GM12865 (cell line): ENCODE results near the gene GNAS.

Source experiments
- DNase-seq: peaks from one replicate; pipeline ENCODE4 v3.0.0; 2010; ENCODE audit warnings: low read depth
- H3K4me3 ChIP-seq: 2 replicates; pipeline ENCODE4 v1.5.1; 2011; ENCODE audit warnings: mild to moderate bottlenecking, low read depth, low read length, control low read depth
- CTCF ChIP-seq: IDR thresholded peaks from 2 replicates; pipeline ENCODE4 v1.5.1; 2011; ENCODE audit warnings: low read length, control low read depth, low read depth, inconsistent platforms; ENCODE audit not compliant: insufficient read depth; ENCODE audit errors: missing control alignments

Gene GNAS

DNA sequence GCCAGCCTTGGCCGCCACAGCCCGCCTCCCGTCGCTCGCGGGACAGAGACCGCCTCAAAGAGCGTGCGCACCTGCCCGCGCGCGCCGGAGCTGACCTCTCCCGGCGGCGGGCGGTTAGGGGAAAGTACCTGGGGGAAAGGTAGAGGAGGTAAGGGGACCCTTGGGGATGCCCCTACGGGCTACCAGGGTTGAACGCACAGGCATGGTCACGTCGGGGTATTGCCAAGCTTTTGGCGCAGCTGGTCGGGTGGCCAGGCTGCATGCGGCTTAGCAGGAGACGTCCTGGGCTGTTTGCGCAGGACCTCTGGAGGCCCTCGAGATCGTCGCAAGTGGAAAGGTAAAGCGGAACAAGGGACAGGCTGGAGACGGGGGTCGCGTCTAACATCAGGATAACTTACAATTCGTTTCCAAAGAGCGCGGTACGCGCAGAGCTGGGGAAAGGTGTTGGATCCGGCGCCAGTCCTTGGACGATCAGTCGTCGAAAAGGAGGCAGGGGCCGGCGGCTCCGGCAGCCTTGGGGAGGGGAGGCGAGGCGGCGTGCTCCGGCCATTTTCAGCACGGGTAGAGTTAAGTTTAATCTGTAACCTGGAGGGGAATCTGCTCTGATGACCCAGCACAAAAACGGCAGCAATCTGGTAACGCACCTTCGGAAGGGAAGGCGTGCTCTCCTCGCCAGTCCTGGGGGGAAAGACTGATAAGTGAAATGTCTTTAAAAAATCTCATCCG, 10.8 kb upstream of the GNAS start:
- no peak for TF ChIP-seq CTCF
- no peak overlapping the region for H3K4me3 ChIP-seq
- DNase-seq = no peak

- TF ChIP-seq CTCF = no peak
- H3K4me3 ChIP-seq = no peak overlapping the region
- no peak for DNase-seq
Observed at GRCh38 chr20:58842276-58842675, 10.2 kb upstream of the GNAS start.

- no peak for DNase-seq
- no peak for TF ChIP-seq CTCF
- H3K4me3 ChIP-seq = no peak overlapping the region
Observed at GRCh38 chr20:58843128-58843556, 9.4 kb upstream of the GNAS start.

DNA sequence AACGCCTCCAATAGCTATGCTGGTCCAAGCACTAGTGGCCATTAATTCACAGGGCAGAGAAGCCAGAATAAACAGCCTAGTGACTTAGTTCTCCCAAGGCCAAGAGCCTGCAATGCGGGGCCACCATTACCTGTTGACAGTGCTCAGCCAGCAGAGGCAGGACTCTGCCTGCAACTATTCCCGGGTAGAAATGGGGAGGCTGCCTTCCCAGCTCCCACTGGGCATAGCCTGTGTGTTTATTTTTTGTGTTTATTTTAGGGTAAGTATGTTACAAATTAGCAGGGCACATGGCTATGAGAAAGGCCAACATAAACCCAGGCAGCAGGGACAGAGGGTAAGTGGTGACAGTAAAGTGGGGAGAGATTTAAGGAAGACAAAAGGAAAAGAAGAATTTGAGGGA, 6.8 kb upstream of the GNAS start:
- no peak for TF ChIP-seq CTCF
- DNase-seq = no peak
- no peak overlapping the region for H3K4me3 ChIP-seq

- H3K4me3 ChIP-seq = no peak overlapping the region
- no peak for TF ChIP-seq CTCF
- DNase-seq = no peak
Observed at GRCh38 chr20:58847463-58847862, 5.1 kb upstream of the GNAS start.

DNA sequence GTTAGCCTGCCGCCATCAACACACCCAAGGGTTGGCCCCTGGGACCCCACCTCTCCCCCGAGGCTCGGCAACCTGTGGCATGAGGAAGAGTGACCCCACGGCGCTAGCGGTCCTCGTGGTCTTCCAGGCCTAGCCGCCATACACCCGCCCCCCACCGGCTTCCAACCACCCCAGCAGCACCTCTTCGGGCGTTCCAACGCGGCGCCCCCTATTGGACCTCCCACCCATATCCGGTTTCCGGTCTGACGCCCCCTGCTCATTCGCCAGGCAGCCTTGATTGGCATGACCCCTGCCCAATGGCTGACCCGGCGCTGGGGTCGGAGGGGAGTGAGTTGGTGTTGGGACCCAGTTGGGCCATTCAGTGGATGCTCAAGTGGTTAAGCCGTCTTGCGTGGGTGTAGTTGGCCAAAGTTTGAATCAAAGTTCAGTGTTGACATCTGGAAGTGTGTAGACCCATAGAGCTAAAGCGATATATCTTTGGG, 1.8 kb upstream of the GNAS start, which contains the start of gene GNAS-AS1:
GNAS-AS1 (minus strand) TSS at position 210 of the 482 bp plus-strand sequence.
- DNase-seq = peak; percentile 96
- H3K4me3 ChIP-seq = peak within 1 kb of the TSS; percentile 68
- TF ChIP-seq CTCF = no peak
